K562 (cell line): ENCODE data around the gene PXMP2. TPM values are rescaled to one million over a fixed set of nuclear protein-coding genes. Genes with fewer than 3 reads are reported as not detected.
A peak's percentile ranks its signal among the peaks of the same experiment; 100 is the strongest.

ENCODE experiments used
- CBX3 ChIP-seq, 2 experiments: IDR thresholded peaks; 1 replicate in 1 of 2; 2 replicates in 1 of 2; pipeline ENCODE4 v1.6.1; 2012; ENCODE audit warnings: inconsistent platforms in 2 of 2, low read length in 2 of 2, borderline replicate concordance in 1 of 2, control low read depth in 1 of 2
- CREM ChIP-seq: IDR thresholded peaks from 2 replicates; pipeline ENCODE4 v1.6.1; 2014; ENCODE audit warnings: antibody characterized with exemption, low read depth
- E2F4 ChIP-seq: sonication (generic); formaldehyde crosslinking; IDR thresholded peaks from 2 replicates; pipeline ENCODE4 v1.8.0; 2022; ENCODE audit warnings: mild to moderate bottlenecking, low read depth, missing genetic modification reagents
- FOXM1 ChIP-seq, 2 experiments: fragments of 450-650 bp in 1 of 2; sonication (generic) in 1 of 2; formaldehyde crosslinking in 1 of 2; IDR thresholded peaks; 2 replicates each; pipeline versions ENCODE4 v1.6.1 to v1.9.0; 2017 to 2022; ENCODE audit warnings: low read depth in 2 of 2, mild to moderate bottlenecking in 2 of 2, missing genetic modification reagents in 1 of 2, moderate library complexity in 1 of 2
- FOXP1 ChIP-seq: sonication (generic); formaldehyde crosslinking; IDR thresholded peaks from 2 replicates; pipeline ENCODE4 v1.8.0; 2022; ENCODE audit warnings: mild to moderate bottlenecking, missing genetic modification reagents
- HDAC1 ChIP-seq, 2 experiments: fragments of 450-650 bp; IDR thresholded peaks; 2 replicates each; pipeline ENCODE4 v1.6.1; 2016 to 2017; ENCODE audit warnings: inconsistent platforms in 1 of 2, mild to moderate bottlenecking in 1 of 2, moderate library complexity in 1 of 2
- ID3 ChIP-seq, 2 experiments: fragments of 250-450 bp in 1 of 2; fragments of 450-650 bp in 1 of 2; sonication (Bioruptor Pico) in 1 of 2; IDR thresholded peaks; 2 replicates each; pipeline versions ENCODE4 v1.6.1 to v1.8.0; 2016 to 2021; ENCODE audit warnings: mild to moderate bottlenecking in 2 of 2, moderate library complexity in 2 of 2, missing compliant biosample characterization in 1 of 2, missing genetic modification characterization in 1 of 2
- MAX ChIP-seq: sonication (generic); formaldehyde crosslinking; IDR thresholded peaks from 2 replicates; pipeline ENCODE4 v1.9.0; 2022; ENCODE audit warnings: mild to moderate bottlenecking, missing genetic modification reagents
- MNT ChIP-seq, 2 experiments: fragments of 450-650 bp; conservative IDR thresholded peaks; 2 replicates each; pipeline ENCODE4 v1.6.1; 2017; ENCODE audit warnings: mild to moderate bottlenecking in 2 of 2, moderate library complexity in 2 of 2
- RB1 ChIP-seq: fragments of 450-650 bp; IDR thresholded peaks from 2 replicates; pipeline ENCODE4 v1.6.1; 2017; ENCODE audit warnings: low read depth, mild to moderate bottlenecking
- RBBP5 ChIP-seq: fragments of 200-600 bp; sonication (generic); IDR thresholded peaks from 2 replicates; pipeline ENCODE4 v1.6.1; 2012; ENCODE audit warnings: borderline replicate concordance, mild to moderate bottlenecking, low read length, control low read depth, inconsistent platforms; ENCODE audit not compliant: insufficient read depth, poor library complexity, severe bottlenecking
- XRCC4 ChIP-seq: IDR thresholded peaks from one replicate; pipeline ENCODE4 v1.6.1; 2011; ENCODE audit not compliant: insufficient read depth, insufficient read length; ENCODE audit errors: extremely low read depth
- ZBTB33 ChIP-seq: sonication (generic); formaldehyde crosslinking; IDR thresholded peaks from 2 replicates; pipeline ENCODE4 v1.8.1; 2023; ENCODE audit warnings: mild to moderate bottlenecking, missing genetic modification reagents
- ZFX ChIP-seq: sonication (generic); formaldehyde crosslinking; IDR thresholded peaks from 2 replicates; pipeline ENCODE4 v1.8.0; 2022; ENCODE audit warnings: mild to moderate bottlenecking, missing genetic modification reagents, moderate library complexity
- ZNF12 ChIP-seq: sonication (generic); formaldehyde crosslinking; IDR thresholded peaks from 2 replicates; pipeline ENCODE4 v1.4.0; 2020; ENCODE audit warnings: mild to moderate bottlenecking, missing genetic modification reagents
- polyA plus RNA-seq, 8 experiments: library from polyadenylated mRNA; depleted of rRNA in 4 of 8; stranded (reverse) in 5 of 8; unstranded in 3 of 8; fragments of >200 nt; fragmentation: Nextera tagmentation in 2 of 8; fragmentation: Illumina TruSeq in 1 of 8; extraction: Ambion mirVana in 2 of 8; extraction: Trizol in 1 of 8; gene quantifications; 2 replicates each; pipeline versions ENCODE4 v1.2.1 to v1.2.3, GENCODE V29; 2011 to 2014; ENCODE audit warnings: inconsistent platforms in 1 of 8, missing spikeins in 1 of 8
- total RNA-seq, 7 experiments: library from RNA; depleted of rRNA in 6 of 7; stranded (reverse); fragments of >200 nt in 6 of 7; fragmentation: Illumina TruSeq in 2 of 7; extraction: Trizol in 2 of 7; gene quantifications; 2 replicates each; pipeline versions ENCODE4 v1.2.1 to v1.2.3, GENCODE V29; 2011 to 2021; ENCODE audit warnings: low replicate concordance in 1 of 7

PXMP2 gene
- total and polyA plus RNA-seq, 9 of the 15 experiments (the other 6 are each of a cell fraction or from before 2014, with no cell fraction given), result 3.0 to 66.1 (median 44.7) TPM

GRCh38 chr12:132687211-132688164 lies at the start of gene PXMP2, which contains the start of gene POLE (continued):
- TF ChIP-seq RB1, result peak; percentile 98
- no peak for TF ChIP-seq XRCC4
- no peak for TF ChIP-seq ZNF12 (CRISPR knock-in tag)
- TF ChIP-seq ZBTB33, result peak; percentile 66; the same call in 1 of the 2 replicates
- peak; percentile 79 for TF ChIP-seq CREM
- TF ChIP-seq FOXP1 (CRISPR knock-in tag), result peak; percentile 77
- TF ChIP-seq ZFX (CRISPR knock-in tag), result peak; percentile 55
- TF ChIP-seq MNT (conservative IDR thresholded peaks at IDR 0.05), result peak; percentile 29 to 78; a peak in 3 of 4 replicates
- peak; percentile 92 for TF ChIP-seq E2F4 (CRISPR knock-in tag)
- TF ChIP-seq FOXM1 (IDR thresholded peaks at IDR 0.05; ENCODE audit: low read depth), result no peak
- TF ChIP-seq FOXM1 (CRISPR knock-in tag; IDR thresholded peaks at IDR 0.05; ENCODE audit: low read depth), result no peak
- TF ChIP-seq CBX3 (IDR thresholded peaks at IDR 0.05; ENCODE audit: borderline replicate concordance in 1 of 2, low read length in 2 of 2), result peak in 1 of 2 experiments; percentile 48; a peak in 1 of 3 replicates
- TF ChIP-seq RBBP5, result peak; percentile 76
- no peak for TF ChIP-seq HDAC1 (IDR thresholded peaks at IDR 0.05)
- TF ChIP-seq ID3 (CRISPR knock-in tag; IDR thresholded peaks at IDR 0.05), result no peak
- peak; percentile 65; the same call in 1 of the 2 replicates for TF ChIP-seq ID3 (tag; IDR thresholded peaks at IDR 0.05)
- peak; percentile 59; the same call in 1 of the 2 replicates for TF ChIP-seq MAX (CRISPR knock-in tag)
